GM12878 (cell line): ENCODE measurements around the gene KCTD17. TPM values are rescaled to one million over a fixed set of nuclear protein-coding genes. Genes with fewer than 3 reads are reported as not detected.

Experiments
- ATAC-seq: fragments of 200-7000 bp; cut with Tn5 transposase; 3 replicates; pipeline ENCODE4 v1.9.1; 2020; ENCODE audit warnings: mild to moderate bottlenecking, moderate library complexity
- BruUV-seq: library from RNA; stranded (reverse); fragments of 400-500 nt; replicated peaks from 2 replicates; lab custom pipeline; 2021; lab: Mats Ljungman, UMichigan
- CTCF ChIA-PET: fragments of 300-600 bp; sonication (Branson Sonifier 250); formaldehyde crosslinking; extraction: SDS; loops from one replicate; lab custom pipeline; 2021; ENCODE audit warnings: inconsistent platforms; lab: Yijun Ruan, JAX
- POLR2A ChIA-PET: fragments of 350-600 bp; formaldehyde crosslinking; extraction: SDS; loops from one replicate; lab custom pipeline; 2021; ENCODE audit warnings: inconsistent platforms; lab: Charles Lee
- RAD21 ChIA-PET: fragments of 300-600 bp; sonication (Branson Sonifier 250); formaldehyde crosslinking; loops from one replicate; lab custom pipeline; 2023; ENCODE audit warnings: antibody characterized with exemption; ENCODE audit not compliant: unreplicated experiment; lab: Charles Lee
- SMC1A ChIA-PET: fragments of 300-600 bp; sonication (Branson Sonifier 250); formaldehyde crosslinking; loops from one replicate; lab custom pipeline; 2023; ENCODE audit not compliant: unreplicated experiment, uncharacterized antibody; lab: Charles Lee
- DNase-seq: peaks from one replicate; pipeline ENCODE4 v3.0.0-alpha.2; 2011; ENCODE audit warnings: low read depth, low spot score
- FAIRE-seq: peaks from 3 replicates; lab custom pipeline; 2011; peaks lifted over from hg19 to GRCh38; lab: Jason Lieb, UNC
- H2AFZ ChIP-seq: 2 replicates; pipeline ENCODE4 v1.6.0; 2011; ENCODE audit warnings: low read depth, low read length, control low read depth; ENCODE audit not compliant: control insufficient read depth
- H3K27ac ChIP-seq: 2 replicates; pipeline ENCODE4 v1.5.1; 2011; ENCODE audit warnings: control low read depth; ENCODE audit not compliant: control insufficient read depth, insufficient read depth
- H3K27me3 ChIP-seq, 2 experiments: replicated peaks in 1 of 2; 2 replicates each; pipeline versions ENCODE4 v1.6.0 to v1.6.1; 2011; ENCODE audit warnings: low read length in 1 of 2; ENCODE audit not compliant: control insufficient read depth in 2 of 2, insufficient read depth in 2 of 2
- H3K36me3 ChIP-seq, 2 experiments: 2 replicates each; pipeline ENCODE4 v1.5.1; 2011; ENCODE audit warnings: low read length in 1 of 2; ENCODE audit not compliant: control insufficient read depth in 2 of 2, insufficient read depth in 2 of 2
- H3K4me1 ChIP-seq: 2 replicates; pipeline ENCODE4 v1.6.1; 2011; ENCODE audit warnings: mild to moderate bottlenecking, low read length, moderate library complexity, mixed read lengths; ENCODE audit not compliant: control insufficient read depth, insufficient read depth
- H3K4me2 ChIP-seq: 2 replicates; pipeline ENCODE4 v1.6.0; 2011; ENCODE audit warnings: control low read depth; ENCODE audit not compliant: control insufficient read depth, insufficient read depth
- H3K4me3 ChIP-seq: fragments of 200-600 bp; sonication (generic); 2 replicates; pipeline ENCODE4 v1.5.1; 2016
- H3K79me2 ChIP-seq: 2 replicates; pipeline ENCODE4 v1.6.0; 2011; ENCODE audit warnings: low read length; ENCODE audit not compliant: control insufficient read depth, insufficient read depth
- H3K9ac ChIP-seq: 2 replicates; pipeline ENCODE4 v1.8.0; 2011; ENCODE audit warnings: low read length, control low read depth, mixed read lengths; ENCODE audit not compliant: control insufficient read depth, insufficient read depth
- H3K9me3 ChIP-seq: replicated peaks from 3 replicates; pipeline ENCODE4 v1.5.1; 2011; ENCODE audit warnings: mild to moderate bottlenecking, low read length; ENCODE audit not compliant: control insufficient read depth, insufficient read depth
- H4K20me1 ChIP-seq: 2 replicates; pipeline ENCODE4 v1.6.0; 2011; ENCODE audit not compliant: control insufficient read depth, insufficient read depth
- ATF7 ChIP-seq: fragments of 450-650 bp; IDR thresholded peaks from 2 replicates; pipeline ENCODE4 v1.6.1; 2016; ENCODE audit warnings: low read depth, mild to moderate bottlenecking
- BHLHE40 ChIP-seq, 2 experiments: fragments of 450-650 bp in 1 of 2; IDR thresholded peaks; 2 replicates each; pipeline ENCODE4 v1.6.1; 2011 to 2017; ENCODE audit warnings: low read depth in 2 of 2, borderline replicate concordance in 1 of 2, improper control_type of control experiment in 1 of 2, low read length in 1 of 2, mild to moderate bottlenecking in 1 of 2
- CHD1 ChIP-seq: IDR thresholded peaks from 2 replicates; pipeline ENCODE4 v1.6.1; 2012; ENCODE audit warnings: low read depth, low read length, improper control_type of control experiment
- IKZF1 ChIP-seq: fragments of 450-650 bp; conservative IDR thresholded peaks from 2 replicates; pipeline ENCODE4 v1.6.1; 2017; ENCODE audit warnings: antibody characterized with exemption, mild to moderate bottlenecking
- IKZF2 ChIP-seq, 2 experiments: fragments of 450-650 bp; IDR thresholded peaks; 2 replicates each; pipeline ENCODE4 v1.6.1; 2017; ENCODE audit warnings: mild to moderate bottlenecking in 2 of 2, moderate library complexity in 2 of 2
- JUND ChIP-seq: IDR thresholded peaks from 2 replicates; pipeline ENCODE4 v1.6.1; 2012; ENCODE audit warnings: low read depth, mild to moderate bottlenecking, low read length, improper control_type of control experiment, moderate library complexity
- MTA2 ChIP-seq: fragments of 450-650 bp; IDR thresholded peaks from 2 replicates; pipeline ENCODE4 v1.6.1; 2016; ENCODE audit warnings: low read depth, mild to moderate bottlenecking, moderate library complexity
- NFXL1 ChIP-seq: fragments of 450-650 bp; IDR thresholded peaks from 2 replicates; pipeline ENCODE4 v1.6.1; 2017; ENCODE audit warnings: antibody characterized with exemption, mild to moderate bottlenecking, borderline replicate concordance
- NR2C1 ChIP-seq: fragments of 450-650 bp; IDR thresholded peaks from 2 replicates; pipeline ENCODE4 v1.6.1; 2017; ENCODE audit warnings: antibody characterized with exemption, mild to moderate bottlenecking, moderate library complexity
- NR2F1 ChIP-seq: fragments of 450-650 bp; conservative IDR thresholded peaks from 2 replicates; pipeline ENCODE4 v1.6.1; 2017; ENCODE audit warnings: mild to moderate bottlenecking
- PAX5 ChIP-seq: IDR thresholded peaks from 2 replicates; pipeline ENCODE4 v1.6.1; 2011; ENCODE audit warnings: low read depth, low read length, borderline replicate concordance
- RAD51 ChIP-seq: fragments of 450-650 bp; IDR thresholded peaks from 2 replicates; pipeline ENCODE4 v1.6.1; 2016; ENCODE audit warnings: moderate library complexity, mild to moderate bottlenecking, inconsistent platforms
- RELB ChIP-seq: fragments of 450-650 bp; IDR thresholded peaks from 2 replicates; pipeline ENCODE4 v1.6.1; 2017; ENCODE audit warnings: low read depth, mild to moderate bottlenecking, moderate library complexity
- SIN3A ChIP-seq: IDR thresholded peaks from 2 replicates; pipeline ENCODE4 v1.6.1; 2012; ENCODE audit warnings: low read depth, low read length, improper control_type of control experiment
- SMARCA5 ChIP-seq: fragments of 450-650 bp; IDR thresholded peaks from 2 replicates; pipeline ENCODE4 v1.6.1; 2017; ENCODE audit warnings: mild to moderate bottlenecking
- ZNF217 ChIP-seq: fragments of 450-650 bp; IDR thresholded peaks from 2 replicates; pipeline ENCODE4 v1.6.1; 2017; ENCODE audit warnings: antibody characterized with exemption, mild to moderate bottlenecking
- ZNF592 ChIP-seq: fragments of 450-650 bp; IDR thresholded peaks from 2 replicates; pipeline ENCODE4 v1.6.1; 2017; ENCODE audit warnings: mild to moderate bottlenecking, moderate library complexity
- WGBS: methylation state at CpG from one replicate; pipeline ENCODE4 v1.1.6; 2016; ENCODE audit warnings: low lambda C conversion rate; ENCODE audit not compliant: insufficient replicate concordance, insufficient coverage; ENCODE audit errors: missing lambda C conversion rate; 5-methylcytosine and 5-hydroxymethylcytosine counted together
- in situ Hi-C: fragments of 300-500 bp; cut with MboI; formaldehyde crosslinking; loops from 9 replicates; pipeline ENCODE4 v1.14.3; 2018; ENCODE audit warnings: mixed read lengths
- intact Hi-C: fragments of 100-400 bp; cut with micrococcal nuclease; formaldehyde crosslinking; loops from one replicate; pipeline ENCODE4 v1.14.2; 2022; ENCODE audit not compliant: unreplicated experiment
- polyA plus RNA-seq, 11 experiments: library from polyadenylated mRNA; depleted of rRNA in 4 of 11; unstranded in 6 of 11; stranded (reverse) in 5 of 11; fragments of >200 nt; fragmentation: Nextera tagmentation in 4 of 11; fragmentation: Illumina TruSeq in 1 of 11; extraction: Ambion mirVana in 4 of 11; extraction: Trizol in 1 of 11; gene quantifications; 1 replicate in 1 of 11; 2 replicates in 10 of 11; pipeline versions ENCODE4 v1.2.1 to v1.2.3, GENCODE V29; 2011 to 2016; ENCODE audit warnings: inconsistent platforms in 2 of 11, missing spikeins in 2 of 11, low read depth in 1 of 11
- total RNA-seq, 4 experiments: library from RNA; depleted of rRNA in 3 of 4; stranded (reverse); fragments of >200 nt in 3 of 4; fragmentation: Illumina TruSeq in 1 of 4; extraction: Trizol in 1 of 4; gene quantifications; 2 replicates each; pipeline versions ENCODE4 v1.2.1 to v1.2.3, GENCODE V29; 2013 to 2021

The KCTD17 gene
- total and polyA plus RNA-seq, 10 of the 15 experiments (the other 5 are each of a cell fraction or from before 2014, with no cell fraction given), result 0.16 to 18.4 (median 10.1) TPM; not detected in 1

- Histone ChIP-seq H3K9ac (no peak overlapping the region), H3K9me3 (no peaks in the 10 kb centered on the region), H2AFZ (no peak overlapping the region), H3K4me1 (peaks cover 7% of the 10 kb centered on the region; the same call in 1 of the 2 replicates), H3K79me2 (no peaks in the 10 kb centered on the region), H3K4me3 (no peak overlapping the region), H3K4me2 (no peak overlapping the region), H3K27me3 (no peaks in the 10 kb centered on the region), H4K20me1 (0 out of 2 replicates have a peak, but pooled peaks cover 3% of the 10 kb centered on the region), H3K27ac (no peak overlapping the region), H3K36me3 (no peaks in the 10 kb centered on the region)
- SMC1A ChIA-PET, result interaction anchor here (0.8 to 1.9 kb wide), 4 partner anchors 17 to 45 kb away, joined by 3 to 9 read pairs (median 3); partner anchors contain the start of gene IL2RB
- TF ChIP-seq ZNF217 (peak; percentile 88), RAD51 (peak; percentile 42; the same call in 1 of the 2 replicates), SIN3A (no peak), NR2F1 (peak; percentile 64; the same call in 1 of the 2 replicates), MTA2 (0 out of 2 replicates have a peak, but pooled peaks have one; percentile 26), SMARCA5 (peak; percentile 94), IKZF1 (peak; percentile 50; the same call in 1 of the 2 replicates), BHLHE40 (IDR thresholded peaks at IDR 0.05; ENCODE audit: borderline replicate concordance in 1 of 2, low read depth in 2 of 2, low read length in 1 of 2) (peak in 1 of 2 experiments; percentile 12; a peak in 1 of 4 replicates), IKZF2 (IDR thresholded peaks at IDR 0.05) (peak; percentile 64; a peak in 3 of 4 replicates), NR2C1 (no peak), NFXL1 (0 out of 2 replicates have a peak, but pooled peaks have one; percentile 66), JUND (no peak), ZNF592 (no peak), PAX5 (0 out of 2 replicates have a peak, but pooled peaks have one; percentile 29), ATF7 (0 out of 2 replicates have a peak, but pooled peaks have one; percentile 26), CHD1 (no peak), RELB (0 out of 2 replicates have a peak, but pooled peaks have one; percentile 39)
- DNase-seq (no peak), ATAC-seq (peak; percentile 22), FAIRE-seq (no peak)
- CTCF ChIA-PET, result interaction anchor here (1.2 to 1.9 kb wide), 6 partner anchors 14 to 96 kb away, joined by 3 to 5 read pairs (median 3); no protein-coding TSS in a partner anchor
- in situ Hi-C loops (no loop called here), intact Hi-C loops (no loop called here)
- POLR2A ChIA-PET, result interaction anchor here (2.2 kb wide), 1 partner anchor 58 kb away, joined by 6 read pairs; no protein-coding TSS in a partner anchor
- 2% methylated on average over 14 of the region's 14 CpGs for WGBS
- RAD21 ChIA-PET, result interaction anchor here (1.1 to 1.7 kb wide), 4 partner anchors 18 to 96 kb away, joined by 3 to 5 read pairs (median 4); no protein-coding TSS in a partner anchor
- no TSS peak for BruUV-seq
Observed at GRCh38 chr22:37103656-37104452, 52.3 kb downstream of the KCTD17 start.
